Endothelial cell of umbilical vein (primary cell): ENCODE results near the gene ATRIP. TPM values are rescaled to one million over a fixed set of nuclear protein-coding genes. Genes with fewer than 3 reads are reported as not detected.

Source experiments
- BruUV-seq: library from RNA; stranded (reverse); fragments of 400-500 nt; replicated peaks from 2 replicates; lab custom pipeline; 2021; lab: Mats Ljungman, UMichigan
- CTCF ChIA-PET: fragments of 300-600, 350-600 bp; sonication (Branson Sonifier 250); formaldehyde crosslinking; loops from one replicate; lab custom pipeline; 2021; ENCODE audit warnings: antibody characterized with exemption, inconsistent platforms; lab: Charles Lee
- POLR2A ChIA-PET: fragments of 300-600, 350-600 bp; sonication (Branson Sonifier 250); formaldehyde crosslinking; loops from one replicate; lab custom pipeline; 2021; ENCODE audit warnings: antibody characterized with exemption, inconsistent platforms; lab: Charles Lee
- DNase-seq: peaks from one replicate; pipeline ENCODE4 v3.0.0-alpha.2; 2011; ENCODE audit warnings: low read depth, low spot score
- FAIRE-seq: peaks from 2 replicates; lab custom pipeline; 2011; peaks lifted over from hg19 to GRCh38; lab: Jason Lieb, UNC
- H2AFZ ChIP-seq: 2 replicates; pipeline ENCODE4 v1.6.0; 2012; ENCODE audit warnings: low read depth, low read length, control low read depth, inconsistent platforms
- H3K27ac ChIP-seq: 2 replicates; pipeline ENCODE4 v1.5.1; 2011; ENCODE audit warnings: low read depth, mild to moderate bottlenecking, control low read depth, low read length, moderate library complexity; ENCODE audit not compliant: insufficient read depth
- H3K27me3 ChIP-seq, 2 experiments: 2 replicates each; pipeline versions ENCODE4 v1.6.0 to v1.6.1; 2011; ENCODE audit warnings: low read length in 2 of 2, mixed read lengths in 1 of 2; ENCODE audit not compliant: control insufficient read depth in 2 of 2, insufficient read depth in 2 of 2
- H3K36me3 ChIP-seq, 2 experiments: 2 replicates in 1 of 2; 3 replicates in 1 of 2; pipeline ENCODE4 v1.5.1; 2011; ENCODE audit warnings: low read length in 2 of 2, mild to moderate bottlenecking in 1 of 2, moderate library complexity in 1 of 2; ENCODE audit not compliant: control insufficient read depth in 2 of 2, insufficient read depth in 2 of 2; ENCODE audit errors: extremely low read depth in 1 of 2
- H3K4me1 ChIP-seq: 3 replicates; pipeline ENCODE4 v1.5.1; 2011; ENCODE audit warnings: mild to moderate bottlenecking, low read length; ENCODE audit not compliant: control insufficient read depth, insufficient read depth; ENCODE audit errors: extremely low read depth
- H3K4me2 ChIP-seq: 2 replicates; pipeline ENCODE4 v1.6.1; 2011; ENCODE audit warnings: low read length, control low read depth, mixed read lengths; ENCODE audit not compliant: insufficient read depth
- H3K4me3 ChIP-seq, 3 experiments: fragments of 200-600 bp in 1 of 3; sonication (generic), shearing (Covaris generic) in 1 of 3; replicated peaks in 1 of 3; 2 replicates each; pipeline ENCODE4 v1.5.1; 2011 to 2016; ENCODE audit warnings: control low read depth in 3 of 3, low read length in 3 of 3, mild to moderate bottlenecking in 2 of 3, inconsistent platforms in 1 of 3, low read depth in 1 of 3, moderate library complexity in 1 of 3; ENCODE audit not compliant: insufficient read depth in 1 of 3
- H3K79me2 ChIP-seq: 2 replicates; pipeline ENCODE4 v1.6.0; 2012; ENCODE audit warnings: low read length, inconsistent platforms; ENCODE audit not compliant: control insufficient read depth, insufficient read depth
- H3K9ac ChIP-seq: replicated peaks from 2 replicates; pipeline ENCODE3; 2011; ENCODE audit warnings: low read length, control low read depth; ENCODE audit not compliant: insufficient read depth; ENCODE audit errors: extremely low read depth
- H3K9me1 ChIP-seq: replicated peaks from 3 replicates; pipeline ENCODE4 v1.6.0; 2011; ENCODE audit warnings: mild to moderate bottlenecking, low read length; ENCODE audit not compliant: control insufficient read depth, insufficient read depth; ENCODE audit errors: extremely low read depth
- H3K9me3 ChIP-seq: replicated peaks from 2 replicates; pipeline ENCODE4 v1.5.1; 2012; ENCODE audit warnings: low read length, inconsistent platforms; ENCODE audit not compliant: control insufficient read depth, insufficient read depth
- H4K20me1 ChIP-seq: replicated peaks from 2 replicates; pipeline ENCODE3; 2011; ENCODE audit warnings: mild to moderate bottlenecking, low read length; ENCODE audit not compliant: control insufficient read depth, insufficient read depth; ENCODE audit errors: extremely low read depth
- EZH2 ChIP-seq: IDR thresholded peaks from 2 replicates; pipeline ENCODE4 v1.6.1; 2012; ENCODE audit warnings: borderline replicate concordance, low read depth, mild to moderate bottlenecking, moderate library complexity, low read length, inconsistent platforms; ENCODE audit not compliant: severe bottlenecking
- FOS ChIP-seq: IDR thresholded peaks from 2 replicates; pipeline ENCODE4 v1.6.1; 2011; ENCODE audit warnings: mild to moderate bottlenecking, low read length, moderate library complexity, borderline replicate concordance; ENCODE audit not compliant: insufficient read depth
- GATA2 ChIP-seq: IDR thresholded peaks from 2 replicates; pipeline ENCODE4 v1.7.0; 2011; ENCODE audit warnings: low read depth, mild to moderate bottlenecking, moderate library complexity, mixed read lengths, low read length; ENCODE audit not compliant: insufficient read length, insufficient read depth
- JUN ChIP-seq: IDR thresholded peaks from 2 replicates; pipeline ENCODE4 v1.6.1; 2011; ENCODE audit warnings: borderline replicate concordance, low read depth; ENCODE audit not compliant: insufficient read length, insufficient read depth
- MYC ChIP-seq: IDR thresholded peaks from one replicate; pipeline ENCODE4 v1.6.1; 2011; ENCODE audit warnings: mild to moderate bottlenecking, low read depth, low read length
- POLR2A ChIP-seq: IDR thresholded peaks from 2 replicates; pipeline ENCODE4 v1.6.1; 2012; ENCODE audit warnings: low read depth, mild to moderate bottlenecking, control low read depth, low read length
- POLR2AphosphoS5 ChIP-seq: IDR thresholded peaks from 2 replicates; pipeline ENCODE4 v1.6.1; 2012; ENCODE audit warnings: low read depth, mild to moderate bottlenecking, control low read depth, low read length, moderate library complexity; ENCODE audit not compliant: insufficient read depth
- dilution Hi-C: fragments of 300-500 bp; cut with MboI; formaldehyde crosslinking; loops from one replicate; pipeline ENCODE4 v1.15.0; 2019; ENCODE audit warnings: low sequenced_read_pairs; ENCODE audit not compliant: extremely low pct_ligation_motif_present
- intact Hi-C: fragments of 100-400 bp; cut with micrococcal nuclease; formaldehyde crosslinking; loops from one replicate; pipeline ENCODE4 v1.10.0; 2022
- polyA plus RNA-seq, 4 experiments: library from polyadenylated mRNA; depleted of rRNA in 3 of 4; stranded (reverse) in 3 of 4; unstranded in 1 of 4; fragments of >200 nt; gene quantifications; 2 replicates each; pipeline versions ENCODE4 v1.2.1 to v1.2.3, GENCODE V29; 2011 to 2012; ENCODE audit warnings: missing spikeins in 1 of 4
- total RNA-seq: library from RNA; stranded (reverse); gene quantifications from 2 replicates; pipeline ENCODE4 v1.2.3, GENCODE V29; 2021
- TF ChIP-seq, protein P1 (sequence below), 2 donors: IDR thresholded peaks; 1 replicate in 1 of 2; 2 replicates in 1 of 2; pipeline ENCODE4 v1.5.1; 2011; ENCODE audit warnings: low read length in 2 of 2, mild to moderate bottlenecking in 2 of 2, moderate library complexity in 2 of 2, control low read depth in 1 of 2, inconsistent platforms in 1 of 2, low read depth in 1 of 2; ENCODE audit not compliant: insufficient read depth in 1 of 2; ENCODE audit errors: extremely low read depth in 1 of 2
- TF ChIP-seq, protein P2 (sequence below): IDR thresholded peaks from 2 replicates; pipeline ENCODE4 v1.6.1; 2011; ENCODE audit not compliant: insufficient read depth, insufficient read length

The ATRIP gene
- total and polyA plus RNA-seq, 2 donors (not counting 3 experiments of a cell fraction or from before 2014, with no cell fraction given), result 10.6 to 14.7 TPM

- Histone ChIP-seq H3K4me1 (peaks cover 10% of the 10 kb centered on the region), H3K79me2 (no peaks in the 10 kb centered on the region), H3K27me3 (no peaks in the 10 kb centered on the region), H4K20me1 (no peaks in the 10 kb centered on the region), H3K36me3 (peaks cover 0 to 23% of the 10 kb centered on the region in 2 experiments), H3K9me3 (no peaks in the 10 kb centered on the region), H3K9ac (no peak overlapping the region), H3K4me3 (no peak overlapping the region), H3K4me2 (no peak overlapping the region), H3K9me1 (no peaks in the 10 kb centered on the region), H3K27ac (no peak overlapping the region), H2AFZ (no peak overlapping the region)
- no peak for FAIRE-seq
- dilution Hi-C loops (no loop called here), intact Hi-C loops (no loop called here)
- DNase-seq, result no peak
- no TSS peak for BruUV-seq
- POLR2A ChIA-PET, result no interaction called here
- CTCF ChIA-PET, result interaction anchor here (12.6 kb wide), 1 partner anchor 31 kb away, joined by 716 read pairs; no protein-coding TSS in a partner anchor
- TF ChIP-seq, protein P1, sequence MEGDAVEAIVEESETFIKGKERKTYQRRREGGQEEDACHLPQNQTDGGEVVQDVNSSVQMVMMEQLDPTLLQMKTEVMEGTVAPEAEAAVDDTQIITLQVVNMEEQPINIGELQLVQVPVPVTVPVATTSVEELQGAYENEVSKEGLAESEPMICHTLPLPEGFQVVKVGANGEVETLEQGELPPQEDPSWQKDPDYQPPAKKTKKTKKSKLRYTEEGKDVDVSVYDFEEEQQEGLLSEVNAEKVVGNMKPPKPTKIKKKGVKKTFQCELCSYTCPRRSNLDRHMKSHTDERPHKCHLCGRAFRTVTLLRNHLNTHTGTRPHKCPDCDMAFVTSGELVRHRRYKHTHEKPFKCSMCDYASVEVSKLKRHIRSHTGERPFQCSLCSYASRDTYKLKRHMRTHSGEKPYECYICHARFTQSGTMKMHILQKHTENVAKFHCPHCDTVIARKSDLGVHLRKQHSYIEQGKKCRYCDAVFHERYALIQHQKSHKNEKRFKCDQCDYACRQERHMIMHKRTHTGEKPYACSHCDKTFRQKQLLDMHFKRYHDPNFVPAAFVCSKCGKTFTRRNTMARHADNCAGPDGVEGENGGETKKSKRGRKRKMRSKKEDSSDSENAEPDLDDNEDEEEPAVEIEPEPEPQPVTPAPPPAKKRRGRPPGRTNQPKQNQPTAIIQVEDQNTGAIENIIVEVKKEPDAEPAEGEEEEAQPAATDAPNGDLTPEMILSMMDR (IDR thresholded peaks at IDR 0.05; ENCODE audit: extremely low read depth in 1 of 2, insufficient read depth in 1 of 2, low read depth in 1 of 2, low read length in 2 of 2), result no peak
- TF ChIP-seq JUN (no peak), FOS (no peak), POLR2A (no peak), POLR2AphosphoS5 (no peak), GATA2 (no peak), MYC (no peak), EZH2 (no peak)
- TF ChIP-seq, protein P2, sequence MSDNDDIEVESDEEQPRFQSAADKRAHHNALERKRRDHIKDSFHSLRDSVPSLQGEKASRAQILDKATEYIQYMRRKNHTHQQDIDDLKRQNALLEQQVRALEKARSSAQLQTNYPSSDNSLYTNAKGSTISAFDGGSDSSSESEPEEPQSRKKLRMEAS, result no peak
Measured at GRCh38 chr3:48405343-48405881, 41.1 kb upstream of the ATRIP start.
